GM19035 (cell line): ENCODE measurements around the gene MADD.

Experiments
- ATAC-seq: cut with Tn5 transposase; IDR thresholded peaks from one replicate; pipeline ENCODE4 v1.9.1; 2021; ENCODE audit not compliant: unreplicated experiment

MADD gene

GRCh38 chr11:47337229-47337924 lies 67.4 kb downstream of the MADD start:
- ATAC-seq: no peak

- ATAC-seq: no peak
Measured at GRCh38 chr11:47338396-47339241, 68.7 kb downstream of the MADD start.

GRCh38 chr11:47340010-47340409 lies 70.1 kb downstream of the MADD start:
- no peak for ATAC-seq

GRCh38 chr11:47340980-47341775 lies 71.2 kb downstream of the MADD start:
- no peak for ATAC-seq

- ATAC-seq: no peak
Measured at GRCh38 chr11:47342036-47342803, 72.3 kb downstream of the MADD start.

- no peak for ATAC-seq
Measured at GRCh38 chr11:47342854-47343253, 72.9 kb downstream of the MADD start.

GRCh38 chr11:47345890-47346563 lies 76.1 kb downstream of the MADD start:
- ATAC-seq: no peak

GRCh38 chr11:47347137-47347536 lies 77.2 kb downstream of the MADD start:
- no peak for ATAC-seq

- ATAC-seq: no peak
Measured at GRCh38 chr11:47348131-47348802, 78.3 kb downstream of the MADD start.

- ATAC-seq: no peak
Measured at GRCh38 chr11:47348859-47349258, 78.9 kb downstream of the MADD start.

GRCh38 chr11:47349521-47350095 lies 79.7 kb downstream of the MADD start:
- ATAC-seq: no peak

- ATAC-seq: no peak
Measured at GRCh38 chr11:47350315-47350714, 80.4 kb downstream of the MADD start.

GRCh38 chr11:47351156-47352126 lies 81.5 kb downstream of the MADD start:
- no peak for ATAC-seq

- ATAC-seq: no peak
Measured at GRCh38 chr11:47352556-47352955, 82.6 kb downstream of the MADD start, which contains the start of gene MYBPC3. MYBPC3 (minus strand) TSS chr11:47352702; CDS start chr11:47352647, 55 bp downstream.

- ATAC-seq: no peak
Measured at GRCh38 chr11:47353978-47354774, 84.2 kb downstream of the MADD start.

GRCh38 chr11:47354913-47355282 lies 85.0 kb downstream of the MADD start:
- ATAC-seq: no peak
